Fibroblast of lung (primary cell): Measurements from ENCODE around the gene TIAM1. TPM values are rescaled to one million over a fixed set of nuclear protein-coding genes. Genes with fewer than 3 reads are reported as not detected.

Experiments
- DNase-seq, 2 donors: peaks; one replicate each; pipeline versions ENCODE4 v3.0.0 to v3.0.0-alpha.2; 2010; ENCODE audit warnings: low read depth in 2 of 2
- H2AFZ ChIP-seq: 2 replicates; pipeline ENCODE4 v1.5.1; 2012; ENCODE audit warnings: low read length, control low read depth, inconsistent platforms
- H3K27ac ChIP-seq: 2 replicates; pipeline ENCODE4 v1.5.1; 2011; ENCODE audit warnings: low read length, control low read depth; ENCODE audit not compliant: insufficient read depth
- H3K27me3 ChIP-seq: 2 replicates; pipeline ENCODE4 v1.5.1; 2011; ENCODE audit warnings: mild to moderate bottlenecking, low read length; ENCODE audit not compliant: control insufficient read depth, insufficient read depth
- H3K36me3 ChIP-seq: 2 replicates; pipeline ENCODE4 v1.5.1; 2011; ENCODE audit warnings: low read length; ENCODE audit not compliant: control insufficient read depth, insufficient read depth
- H3K4me1 ChIP-seq: 2 replicates; pipeline ENCODE4 v1.5.1; 2011; ENCODE audit warnings: low read length; ENCODE audit not compliant: control insufficient read depth, insufficient read depth; ENCODE audit errors: extremely low read depth
- H3K4me2 ChIP-seq: 2 replicates; pipeline ENCODE4 v1.5.1; 2011; ENCODE audit warnings: low read length, control low read depth; ENCODE audit not compliant: insufficient read depth; ENCODE audit errors: extremely low read depth
- H3K4me3 ChIP-seq, 4 experiments: fragments of 200-600 bp in 1 of 4; sonication (generic) in 1 of 4; replicated peaks in 1 of 4; 2 replicates each; pipeline ENCODE4 v1.5.1; 2011 to 2016; ENCODE audit warnings: low read length in 4 of 4, low read depth in 3 of 4, mild to moderate bottlenecking in 3 of 4, control low read depth in 2 of 4, inconsistent platforms in 1 of 4, mixed read lengths in 1 of 4; ENCODE audit not compliant: insufficient read depth in 1 of 4; ENCODE audit errors: control extremely low read depth in 1 of 4
- H3K79me2 ChIP-seq: 2 replicates; pipeline ENCODE4 v1.5.1; 2012; ENCODE audit warnings: mild to moderate bottlenecking, low read length, inconsistent platforms; ENCODE audit not compliant: control insufficient read depth, insufficient read depth
- H3K9ac ChIP-seq: 2 replicates; pipeline ENCODE4 v1.5.1; 2011; ENCODE audit warnings: mild to moderate bottlenecking, low read length, control low read depth; ENCODE audit not compliant: insufficient read depth
- H3K9me3 ChIP-seq: 2 replicates; pipeline ENCODE4 v1.5.1; 2012; ENCODE audit warnings: low read depth, low read length; ENCODE audit not compliant: control insufficient read depth, insufficient read depth
- H4K20me1 ChIP-seq: 2 replicates; pipeline ENCODE4 v1.5.1; 2011; ENCODE audit warnings: low read length; ENCODE audit not compliant: control insufficient read depth, insufficient read depth; ENCODE audit errors: extremely low read depth
- CTCF ChIP-seq, 2 donors: IDR thresholded peaks in 1 of 2; conservative IDR thresholded peaks in 1 of 2; 1 replicate in 1 of 2; 2 replicates in 1 of 2; pipeline ENCODE4 v1.5.1; 2011 to 2012; ENCODE audit warnings: low read length in 2 of 2, control low read depth in 1 of 2, inconsistent platforms in 1 of 2, low read depth in 1 of 2, mild to moderate bottlenecking in 1 of 2
- EZH2 ChIP-seq: IDR thresholded peaks from 2 replicates; pipeline ENCODE4 v1.5.1; 2012; ENCODE audit warnings: low read length, control low read depth, mild to moderate bottlenecking; ENCODE audit errors: missing control alignments
- polyA plus RNA-seq, 2 donors: library from polyadenylated mRNA; depleted of rRNA in 1 of 2; stranded (reverse) in 1 of 2; unstranded in 1 of 2; fragments of >200 nt; gene quantifications; 2 replicates each; pipeline ENCODE4 v1.2.1, GENCODE V29; 2011 to 2012; ENCODE audit warnings: missing spikeins in 1 of 2
- total RNA-seq: library from RNA; depleted of rRNA; stranded (reverse); fragments of >200 nt; gene quantifications from 2 replicates; pipeline ENCODE4 v1.2.1, GENCODE V29; 2014

The TIAM1 gene
- total and polyA plus RNA-seq, 2 donors (not counting 1 experiment from before 2014, with no cell fraction given): under 0.01 to 0.52 TPM

- H3K36me3 ChIP-seq: no peaks in the 10 kb centered on the region
- no peaks in the 10 kb centered on the region for H3K4me1 ChIP-seq
- H3K9ac ChIP-seq: no peak overlapping the region
- DNase-seq: peak; percentile 45 to 61
- H3K9me3 ChIP-seq: no peaks in the 10 kb centered on the region
- no peaks in the 10 kb centered on the region for H3K79me2 ChIP-seq
- no peak overlapping the region for H3K4me2 ChIP-seq
- no peak overlapping the region for H3K27ac ChIP-seq
- TF ChIP-seq CTCF (conservative IDR thresholded peaks at IDR 0.05 in 1 of 2, IDR thresholded peaks at IDR 0.05 in 1 of 2; ENCODE audit: low read depth in 1 of 2, low read length in 2 of 2) (peak; percentile 87 to 88), EZH2 (no peak)
- H3K4me3 ChIP-seq: no peak overlapping the region
- H3K27me3 ChIP-seq: no peaks in the 10 kb centered on the region
- H4K20me1 ChIP-seq: no peaks in the 10 kb centered on the region
- peak overlapping the region; percentile 30 for H2AFZ ChIP-seq
Observed at GRCh38 chr21:31098576-31099005, 245.5 kb downstream of the TIAM1 start.

GRCh38 chr21:31092832-31093625 is 251.0 kb downstream of the TIAM1 start:
- Histone ChIP-seq H3K9ac (no peak overlapping the region), H2AFZ (no peak overlapping the region), H3K27me3 (no peaks in the 10 kb centered on the region), H3K27ac (no peak overlapping the region), H3K9me3 (no peaks in the 10 kb centered on the region), H3K36me3 (no peaks in the 10 kb centered on the region), H4K20me1 (no peaks in the 10 kb centered on the region), H3K79me2 (no peaks in the 10 kb centered on the region), H3K4me2 (no peak overlapping the region), H3K4me1 (no peaks in the 10 kb centered on the region), H3K4me3 (no peak overlapping the region)
- TF ChIP-seq EZH2 (no peak), CTCF (conservative IDR thresholded peaks at IDR 0.05 in 1 of 2, IDR thresholded peaks at IDR 0.05 in 1 of 2; ENCODE audit: low read depth in 1 of 2, low read length in 2 of 2) (no peak)
- no peak for DNase-seq

- Histone ChIP-seq H3K9me3 (no peaks in the 10 kb centered on the region), H3K9ac (no peak overlapping the region), H3K79me2 (no peaks in the 10 kb centered on the region), H2AFZ (no peak overlapping the region), H3K4me3 (no peak overlapping the region), H3K27me3 (no peaks in the 10 kb centered on the region), H3K4me2 (no peak overlapping the region), H3K36me3 (no peaks in the 10 kb centered on the region), H3K4me1 (no peaks in the 10 kb centered on the region), H4K20me1 (no peaks in the 10 kb centered on the region), H3K27ac (no peak overlapping the region)
- DNase-seq: no peak
- no peak for TF ChIP-seq EZH2
Observed at GRCh38 chr21:31090376-31090775, 253.7 kb downstream of the TIAM1 start.
